ENCODE results near the gene SSBP2. TPM values are rescaled to one million over a fixed set of nuclear protein-coding genes. Genes with fewer than 3 reads are reported as not detected.

The SSBP2 gene
- polyA plus RNA-seq, 1 donor = 27.8 TPM

DNA sequence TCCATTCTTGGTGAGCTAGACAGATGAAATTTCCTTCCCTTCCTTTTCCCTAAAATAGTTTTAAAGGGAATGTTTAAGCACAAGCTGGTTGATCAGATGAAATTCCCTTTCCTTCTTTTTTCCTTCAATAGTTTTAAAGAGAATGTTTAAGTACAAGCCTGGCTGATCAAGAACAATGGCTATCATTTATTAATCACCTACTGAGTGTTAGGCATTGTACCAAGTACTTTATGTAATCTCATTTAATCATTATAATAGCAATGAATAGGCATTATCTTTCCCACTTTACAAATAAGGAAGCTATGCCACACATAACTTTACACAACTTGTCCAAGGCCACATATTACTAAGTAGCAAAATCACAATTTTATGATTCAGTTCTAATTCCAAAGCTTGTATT is 205.0 kb downstream of the SSBP2 start:
- Histone ChIP-seq H3K9me3 (ENCODE audit: control insufficient read depth, low read depth, low read length) (no peaks in the 10 kb centered on the region), H3K27me3 (ENCODE audit: control insufficient read depth, insufficient read depth, low read length) (no peaks in the 10 kb centered on the region), H3K4me3 (ENCODE audit: low read length) (no peak overlapping the region), H3K4me1 (ENCODE audit: control insufficient read depth, insufficient read depth, low read length) (no peaks in the 10 kb centered on the region), H3K27ac (ENCODE audit: low read length) (no peak overlapping the region), H3K36me3 (ENCODE audit: control insufficient read depth, insufficient read depth, low read length) (no peaks in the 10 kb centered on the region)
- DNase-seq = no peak

DNA sequence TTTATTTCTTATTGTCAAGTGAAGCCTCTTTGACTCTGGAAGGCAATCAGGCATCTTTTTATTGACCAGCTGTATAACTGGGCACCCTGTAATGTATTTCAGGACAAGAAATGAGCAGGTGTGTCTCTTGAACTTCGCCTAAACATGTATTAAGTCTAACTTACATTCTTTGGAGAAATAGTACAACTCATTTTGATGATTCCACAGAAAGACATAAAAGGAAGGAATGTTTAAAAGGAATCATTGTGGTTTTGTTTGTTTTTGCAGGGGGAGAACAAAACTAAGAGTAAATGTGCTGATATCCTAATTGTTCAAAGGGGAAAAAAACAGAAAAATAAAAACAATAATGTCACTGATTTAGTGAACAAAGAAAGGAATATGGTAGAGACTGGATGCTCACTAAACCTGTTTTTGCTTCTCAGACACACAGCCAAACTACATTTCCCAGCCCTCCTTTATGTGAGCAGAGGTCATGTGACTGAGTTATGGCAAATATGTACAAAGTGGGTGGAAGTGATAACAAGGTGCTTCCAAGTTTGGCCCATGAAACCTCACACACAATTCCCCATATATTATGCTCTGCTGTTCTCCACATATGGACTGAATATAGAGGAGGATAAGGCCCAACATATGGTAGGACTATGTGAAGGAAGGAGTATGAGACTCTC is 206.4 kb downstream of the SSBP2 start:
- no peaks in the 10 kb centered on the region for H3K36me3 ChIP-seq (ENCODE audit: control insufficient read depth, insufficient read depth, low read length)
- H3K27me3 ChIP-seq (ENCODE audit: control insufficient read depth, insufficient read depth, low read length) = no peaks in the 10 kb centered on the region
- H3K4me1 ChIP-seq (ENCODE audit: control insufficient read depth, insufficient read depth, low read length) = no peaks in the 10 kb centered on the region
- no peaks in the 10 kb centered on the region for H3K9me3 ChIP-seq (ENCODE audit: control insufficient read depth, low read depth, low read length)
- WGBS (ENCODE audit: insufficient coverage, low lambda C conversion rate) = 100% methylated on average over 1 of the region's 1 CpG
- peak; percentile 5 to 47 for DNase-seq
- no peak overlapping the region for H3K27ac ChIP-seq (ENCODE audit: low read length)
- no peak overlapping the region for H3K4me3 ChIP-seq (ENCODE audit: low read length)

DNA sequence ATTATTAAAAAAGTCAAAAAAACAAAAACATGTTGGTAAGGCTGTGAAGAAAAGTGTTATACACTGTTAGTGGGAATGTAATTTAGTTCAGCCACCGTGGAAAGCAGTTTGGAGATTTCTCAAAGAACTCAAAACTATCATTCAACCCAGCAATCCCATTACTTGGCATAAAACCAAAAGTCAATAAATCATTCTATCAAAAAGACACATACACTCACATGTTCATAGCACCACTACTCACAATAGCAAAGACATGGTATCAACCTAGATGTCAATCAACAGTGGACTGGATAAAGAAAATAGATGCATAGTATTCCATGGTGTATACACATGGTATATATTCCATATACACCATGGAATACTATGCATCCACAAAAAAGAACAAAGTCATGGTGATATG is 208.7 kb downstream of the SSBP2 start:
- H3K27me3 ChIP-seq (ENCODE audit: control insufficient read depth, insufficient read depth, low read length) = no peaks in the 10 kb centered on the region
- H3K27ac ChIP-seq (ENCODE audit: low read length) = no peak overlapping the region
- WGBS (ENCODE audit: insufficient coverage, low lambda C conversion rate) = no CpG with 5 or more reads among the region's 1 CpG
- H3K4me1 ChIP-seq (ENCODE audit: control insufficient read depth, insufficient read depth, low read length) = no peaks in the 10 kb centered on the region
- H3K4me3 ChIP-seq (ENCODE audit: low read length) = no peak overlapping the region
- H3K36me3 ChIP-seq (ENCODE audit: control insufficient read depth, insufficient read depth, low read length) = no peaks in the 10 kb centered on the region
- H3K9me3 ChIP-seq (ENCODE audit: control insufficient read depth, low read depth, low read length) = no peaks in the 10 kb centered on the region
- DNase-seq = no peak

DNA sequence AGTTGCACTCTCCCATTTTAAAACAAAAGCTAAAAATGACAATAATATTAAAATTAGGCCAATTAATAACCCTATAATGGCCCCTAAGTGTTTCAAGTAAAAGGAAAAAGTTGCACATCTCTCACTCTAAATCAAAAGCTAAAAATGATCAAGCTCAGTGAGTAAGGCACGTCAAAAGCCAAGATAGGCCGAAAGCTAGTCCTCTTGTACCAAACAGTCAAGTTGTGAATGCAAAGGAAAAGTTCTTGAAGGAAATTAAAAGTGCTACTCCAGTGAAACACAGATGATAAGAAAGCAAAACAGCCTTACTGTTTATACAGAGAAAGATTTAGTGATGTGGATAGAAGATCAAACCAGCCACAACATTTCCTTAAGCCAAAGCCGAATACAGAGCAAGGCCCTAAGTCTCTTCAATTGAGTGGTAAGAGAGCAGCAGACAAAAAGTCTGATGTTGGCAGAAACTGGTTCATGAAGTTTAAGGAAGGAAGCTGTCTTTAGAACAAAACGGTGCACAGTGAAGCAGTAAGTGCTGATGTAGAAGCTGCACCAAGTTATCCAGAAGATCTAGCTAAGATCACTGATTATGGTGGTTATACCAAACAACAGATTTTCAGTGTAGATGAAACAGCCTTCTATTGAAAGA is 212.9 kb downstream of the SSBP2 start:
- Histone ChIP-seq H3K36me3 (ENCODE audit: control insufficient read depth, insufficient read depth, low read length) (no peaks in the 10 kb centered on the region), H3K27ac (ENCODE audit: low read length) (no peak overlapping the region), H3K4me3 (ENCODE audit: low read length) (no peak overlapping the region), H3K4me1 (ENCODE audit: control insufficient read depth, insufficient read depth, low read length) (peaks cover 5% of the 10 kb centered on the region), H3K9me3 (ENCODE audit: control insufficient read depth, low read depth, low read length) (no peaks in the 10 kb centered on the region), H3K27me3 (ENCODE audit: control insufficient read depth, insufficient read depth, low read length) (no peaks in the 10 kb centered on the region)
- no peak for DNase-seq
- 90% methylated on average over 2 of the region's 4 CpGs for WGBS (ENCODE audit: insufficient coverage, low lambda C conversion rate)

GRCh38 chr5:81534441-81534840 is 216.5 kb downstream of the SSBP2 start:
- H3K9me3 ChIP-seq (ENCODE audit: control insufficient read depth, low read depth, low read length) = no peaks in the 10 kb centered on the region
- no peak overlapping the region for H3K27ac ChIP-seq (ENCODE audit: low read length)
- no peaks in the 10 kb centered on the region for H3K36me3 ChIP-seq (ENCODE audit: control insufficient read depth, insufficient read depth, low read length)
- no peak overlapping the region for H3K4me3 ChIP-seq (ENCODE audit: low read length)
- no peaks in the 10 kb centered on the region for H3K27me3 ChIP-seq (ENCODE audit: control insufficient read depth, insufficient read depth, low read length)
- WGBS (ENCODE audit: insufficient coverage, low lambda C conversion rate) = no CpG with 5 or more reads among the region's 1 CpG
- DNase-seq = no peak
- H3K4me1 ChIP-seq (ENCODE audit: control insufficient read depth, insufficient read depth, low read length) = peaks cover 5% of the 10 kb centered on the region

GRCh38 chr5:81533629-81534405 is 217.1 kb downstream of the SSBP2 start:
- no peak overlapping the region for H3K27ac ChIP-seq (ENCODE audit: low read length)
- no peaks in the 10 kb centered on the region for H3K27me3 ChIP-seq (ENCODE audit: control insufficient read depth, insufficient read depth, low read length)
- DNase-seq = peak in 1 of 2 donors; percentile 21
- no peaks in the 10 kb centered on the region for H3K9me3 ChIP-seq (ENCODE audit: control insufficient read depth, low read depth, low read length)
- WGBS (ENCODE audit: insufficient coverage, low lambda C conversion rate) = 56% methylated on average over 1 of the region's 2 CpGs
- no peak overlapping the region for H3K4me3 ChIP-seq (ENCODE audit: low read length)
- H3K4me1 ChIP-seq (ENCODE audit: control insufficient read depth, insufficient read depth, low read length) = peaks cover 5% of the 10 kb centered on the region
- H3K36me3 ChIP-seq (ENCODE audit: control insufficient read depth, insufficient read depth, low read length) = no peaks in the 10 kb centered on the region

DNA sequence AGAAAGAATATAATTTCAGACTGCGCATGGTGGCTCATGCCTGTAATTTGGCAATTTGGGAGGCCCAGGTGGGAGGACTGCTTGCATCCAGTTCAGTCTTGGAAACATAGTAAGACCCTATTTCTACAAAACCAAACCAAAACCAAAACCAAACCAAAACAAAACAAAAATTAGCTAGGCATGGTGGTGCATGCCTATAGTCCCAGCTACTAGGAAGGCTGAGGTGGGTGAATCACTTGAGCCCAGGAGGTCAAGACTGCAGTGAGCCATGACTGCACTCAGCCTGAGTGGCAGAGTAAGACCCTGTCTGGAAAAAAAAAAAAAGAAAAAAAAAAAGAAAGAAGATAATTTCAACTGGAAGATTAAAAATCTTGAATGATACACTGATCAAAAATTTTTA is 220.0 kb downstream of the SSBP2 start:
- no peaks in the 10 kb centered on the region for H3K27me3 ChIP-seq (ENCODE audit: control insufficient read depth, insufficient read depth, low read length)
- no CpG with 5 or more reads among the region's 1 CpG for WGBS (ENCODE audit: insufficient coverage, low lambda C conversion rate)

GRCh38 chr5:81525690-81526089 is 225.2 kb downstream of the SSBP2 start:
- no peaks in the 10 kb centered on the region for H3K27me3 ChIP-seq (ENCODE audit: control insufficient read depth, insufficient read depth, low read length)
- no peaks in the 10 kb centered on the region for H3K4me1 ChIP-seq (ENCODE audit: control insufficient read depth, insufficient read depth, low read length)
- H3K36me3 ChIP-seq (ENCODE audit: control insufficient read depth, insufficient read depth, low read length) = no peaks in the 10 kb centered on the region
- no peak for DNase-seq
- H3K9me3 ChIP-seq (ENCODE audit: control insufficient read depth, low read depth, low read length) = no peaks in the 10 kb centered on the region
- H3K27ac ChIP-seq (ENCODE audit: low read length) = no peak overlapping the region
- H3K4me3 ChIP-seq (ENCODE audit: low read length) = no peak overlapping the region
- WGBS (ENCODE audit: insufficient coverage, low lambda C conversion rate) = 100% methylated on average over 1 of the region's 2 CpGs

More for the DNA sequence above, 220.0 kb downstream of the SSBP2 start:
- peaks cover 5% of the 10 kb centered on the region for H3K4me1 ChIP-seq (ENCODE audit: control insufficient read depth, insufficient read depth, low read length)
- H3K27ac ChIP-seq (ENCODE audit: low read length) = no peak overlapping the region
- no peak for DNase-seq
- no peaks in the 10 kb centered on the region for H3K9me3 ChIP-seq (ENCODE audit: control insufficient read depth, low read depth, low read length)
- no peaks in the 10 kb centered on the region for H3K36me3 ChIP-seq (ENCODE audit: control insufficient read depth, insufficient read depth, low read length)
- no peak overlapping the region for H3K4me3 ChIP-seq (ENCODE audit: low read length)

DNA sequence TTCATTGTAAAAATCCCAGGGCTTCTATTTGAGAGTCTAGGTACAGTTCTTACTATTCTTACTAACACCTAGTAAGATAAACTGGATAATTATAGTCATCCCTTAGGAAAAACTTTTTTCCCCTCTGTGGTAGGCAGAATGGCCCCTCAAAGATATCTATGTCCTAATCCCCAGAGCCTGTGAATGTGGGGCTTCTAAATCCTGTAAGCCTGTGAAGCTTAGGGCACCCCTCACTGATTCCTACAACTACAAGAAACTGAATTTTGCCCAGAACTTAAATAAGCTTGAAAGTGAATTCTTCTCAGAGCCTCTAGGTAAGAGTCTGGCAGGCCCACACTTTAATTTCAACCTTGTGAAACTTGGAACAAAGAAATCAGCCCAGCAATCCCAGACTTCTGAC is 226.9 kb downstream of the SSBP2 start:
- H3K4me3 ChIP-seq (ENCODE audit: low read length) = no peak overlapping the region
- no peaks in the 10 kb centered on the region for H3K4me1 ChIP-seq (ENCODE audit: control insufficient read depth, insufficient read depth, low read length)
- H3K27ac ChIP-seq (ENCODE audit: low read length) = no peak overlapping the region
- H3K27me3 ChIP-seq (ENCODE audit: control insufficient read depth, insufficient read depth, low read length) = no peaks in the 10 kb centered on the region
- no peaks in the 10 kb centered on the region for H3K36me3 ChIP-seq (ENCODE audit: control insufficient read depth, insufficient read depth, low read length)
- DNase-seq = no peak
- H3K9me3 ChIP-seq (ENCODE audit: control insufficient read depth, low read depth, low read length) = no peaks in the 10 kb centered on the region

DNA sequence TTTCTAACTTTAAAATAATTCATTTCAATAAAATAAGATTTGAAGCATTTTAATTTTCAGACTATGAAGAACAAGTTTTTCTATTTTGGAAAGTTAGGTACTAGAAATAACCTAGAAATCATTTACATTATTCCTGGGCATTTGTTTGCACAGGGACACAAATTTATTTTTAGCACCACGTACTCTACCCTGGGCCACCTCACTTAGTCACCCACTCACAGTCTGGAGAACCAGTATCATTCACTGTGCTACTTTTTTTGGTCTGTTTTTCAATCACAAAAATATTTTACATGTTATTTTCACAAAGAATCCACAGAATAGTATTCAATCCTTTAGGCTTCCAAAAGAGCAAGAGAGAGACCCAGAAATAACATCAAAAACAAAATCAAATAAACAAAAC is 228.3 kb downstream of the SSBP2 start:
- Histone ChIP-seq H3K9me3 (ENCODE audit: control insufficient read depth, low read depth, low read length) (no peaks in the 10 kb centered on the region), H3K4me1 (ENCODE audit: control insufficient read depth, insufficient read depth, low read length) (no peaks in the 10 kb centered on the region), H3K27me3 (ENCODE audit: control insufficient read depth, insufficient read depth, low read length) (no peaks in the 10 kb centered on the region), H3K36me3 (ENCODE audit: control insufficient read depth, insufficient read depth, low read length) (no peaks in the 10 kb centered on the region), H3K4me3 (ENCODE audit: low read length) (no peak overlapping the region), H3K27ac (ENCODE audit: low read length) (no peak overlapping the region)
- DNase-seq = no peak
- WGBS (ENCODE audit: insufficient coverage, low lambda C conversion rate) = 100% methylated on average over 1 of the region's 1 CpG
